SK-N-SH treated with all-trans-retinoic acid at 6 μM for 48 hours (cell line): ENCODE results near the gene UBL7.

Source experiments
- PATZ1 ChIP-seq: fragments of 250-450 bp; sonication (Bioruptor Pico); IDR thresholded peaks from 2 replicates; pipeline ENCODE4 v1.8.0; 2020; ENCODE audit warnings: mild to moderate bottlenecking, moderate library complexity, borderline replicate concordance
- RARB ChIP-seq: fragments of 250-450 bp; sonication (Bioruptor Pico); IDR thresholded peaks from 2 replicates; pipeline ENCODE4 v1.8.0; 2021; ENCODE audit warnings: mild to moderate bottlenecking, moderate library complexity
- SNAI2 ChIP-seq: fragments of 250-450 bp; sonication (Bioruptor Pico); IDR thresholded peaks from 2 replicates; pipeline ENCODE4 v1.5.0; 2020; ENCODE audit warnings: mild to moderate bottlenecking, moderate library complexity
- TCF4 ChIP-seq: fragments of 250-450 bp; sonication (Bioruptor Pico); IDR thresholded peaks from 2 replicates; pipeline ENCODE4 v1.8.0; 2021; ENCODE audit warnings: mild to moderate bottlenecking, moderate library complexity, borderline replicate concordance
- ZC3H10 ChIP-seq: fragments of 250-450 bp; sonication (Bioruptor Pico); IDR thresholded peaks from 2 replicates; pipeline ENCODE4 v1.5.1; 2021; ENCODE audit warnings: mild to moderate bottlenecking, moderate library complexity
- ZFP3 ChIP-seq: fragments of 250-450 bp; sonication (Bioruptor Pico); IDR thresholded peaks from 2 replicates; pipeline ENCODE4 v1.5.0; 2020; ENCODE audit warnings: mild to moderate bottlenecking, moderate library complexity
- TF ChIP-seq, protein P1 (sequence below): fragments of 250-450 bp; sonication (Bioruptor Pico); IDR thresholded peaks from 2 replicates; pipeline ENCODE4 v1.5.0; 2020; ENCODE audit warnings: mild to moderate bottlenecking, moderate library complexity
- TF ChIP-seq, protein P2 (sequence below): fragments of 250-450 bp; sonication (Bioruptor Pico); IDR thresholded peaks from 2 replicates; pipeline ENCODE4 v1.5.1; 2020; ENCODE audit warnings: low read depth, mild to moderate bottlenecking, moderate library complexity

- TF ChIP-seq RARB = no peak
- no peak for TF ChIP-seq PATZ1 (CRISPR knock-in tag)
- no peak for TF ChIP-seq TCF4
- TF ChIP-seq, protein P1, sequence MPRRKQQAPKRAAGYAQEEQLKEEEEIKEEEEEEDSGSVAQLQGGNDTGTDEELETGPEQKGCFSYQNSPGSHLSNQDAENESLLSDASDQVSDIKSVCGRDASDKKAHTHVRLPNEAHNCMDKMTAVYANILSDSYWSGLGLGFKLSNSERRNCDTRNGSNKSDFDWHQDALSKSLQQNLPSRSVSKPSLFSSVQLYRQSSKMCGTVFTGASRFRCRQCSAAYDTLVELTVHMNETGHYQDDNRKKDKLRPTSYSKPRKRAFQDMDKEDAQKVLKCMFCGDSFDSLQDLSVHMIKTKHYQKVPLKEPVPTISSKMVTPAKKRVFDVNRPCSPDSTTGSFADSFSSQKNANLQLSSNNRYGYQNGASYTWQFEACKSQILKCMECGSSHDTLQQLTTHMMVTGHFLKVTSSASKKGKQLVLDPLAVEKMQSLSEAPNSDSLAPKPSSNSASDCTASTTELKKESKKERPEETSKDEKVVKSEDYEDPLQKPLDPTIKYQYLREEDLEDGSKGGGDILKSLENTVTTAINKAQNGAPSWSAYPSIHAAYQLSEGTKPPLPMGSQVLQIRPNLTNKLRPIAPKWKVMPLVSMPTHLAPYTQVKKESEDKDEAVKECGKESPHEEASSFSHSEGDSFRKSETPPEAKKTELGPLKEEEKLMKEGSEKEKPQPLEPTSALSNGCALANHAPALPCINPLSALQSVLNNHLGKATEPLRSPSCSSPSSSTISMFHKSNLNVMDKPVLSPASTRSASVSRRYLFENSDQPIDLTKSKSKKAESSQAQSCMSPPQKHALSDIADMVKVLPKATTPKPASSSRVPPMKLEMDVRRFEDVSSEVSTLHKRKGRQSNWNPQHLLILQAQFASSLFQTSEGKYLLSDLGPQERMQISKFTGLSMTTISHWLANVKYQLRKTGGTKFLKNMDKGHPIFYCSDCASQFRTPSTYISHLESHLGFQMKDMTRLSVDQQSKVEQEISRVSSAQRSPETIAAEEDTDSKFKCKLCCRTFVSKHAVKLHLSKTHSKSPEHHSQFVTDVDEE (CRISPR knock-in tag) = no peak
- no peak for TF ChIP-seq ZFP3
- no peak for TF ChIP-seq ZC3H10 (CRISPR knock-in tag)
- TF ChIP-seq, protein P2, sequence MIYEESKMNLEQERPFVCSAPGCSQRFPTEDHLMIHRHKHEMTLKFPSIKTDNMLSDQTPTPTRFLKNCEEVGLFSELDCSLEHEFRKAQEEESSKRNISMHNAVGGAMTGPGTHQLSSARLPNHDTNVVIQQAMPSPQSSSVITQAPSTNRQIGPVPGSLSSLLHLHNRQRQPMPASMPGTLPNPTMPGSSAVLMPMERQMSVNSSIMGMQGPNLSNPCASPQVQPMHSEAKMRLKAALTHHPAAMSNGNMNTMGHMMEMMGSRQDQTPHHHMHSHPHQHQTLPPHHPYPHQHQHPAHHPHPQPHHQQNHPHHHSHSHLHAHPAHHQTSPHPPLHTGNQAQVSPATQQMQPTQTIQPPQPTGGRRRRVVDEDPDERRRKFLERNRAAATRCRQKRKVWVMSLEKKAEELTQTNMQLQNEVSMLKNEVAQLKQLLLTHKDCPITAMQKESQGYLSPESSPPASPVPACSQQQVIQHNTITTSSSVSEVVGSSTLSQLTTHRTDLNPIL (CRISPR knock-in tag) = no peak
- TF ChIP-seq SNAI2 (CRISPR knock-in tag) = no peak
Measured at GRCh38 chr15:74408815-74409214, 52.1 kb downstream of the UBL7 start.
